Muscle of leg (tissue), 11 donors: ENCODE results near the gene KMT2B. TPM values are rescaled to one million over a fixed set of nuclear protein-coding genes. Genes with fewer than 3 reads are reported as not detected.
A peak's percentile ranks its signal among the peaks of the same experiment; 100 is the strongest.

ENCODE experiments used
- DNase-seq: peaks from one replicate; pipeline ENCODE4 v3.0.0; 2013
- H3K27ac ChIP-seq: one replicate; pipeline ENCODE4 v1.5.1; 2013; ENCODE audit warnings: mild to moderate bottlenecking, low read length, control low read depth
- H3K27me3 ChIP-seq: one replicate; pipeline ENCODE4 v1.6.1; 2013; ENCODE audit warnings: low read length; ENCODE audit not compliant: control insufficient read depth, insufficient read depth
- H3K36me3 ChIP-seq: one replicate; pipeline ENCODE4 v1.6.1; 2013; ENCODE audit warnings: low read length; ENCODE audit not compliant: control insufficient read depth, insufficient read depth
- H3K4me1 ChIP-seq: one replicate; pipeline ENCODE4 v1.6.1; 2013; ENCODE audit warnings: low read length; ENCODE audit not compliant: control insufficient read depth, insufficient read depth
- H3K4me3 ChIP-seq: one replicate; pipeline ENCODE4 v1.5.1; 2013; ENCODE audit warnings: low read length, control low read depth
- H3K9me3 ChIP-seq: replicated peaks from 2 replicates; pipeline ENCODE4 v1.6.1; 2013; ENCODE audit warnings: low read depth, low read length; ENCODE audit not compliant: control insufficient read depth
- WGBS: methylation state at CpG from one replicate; pipeline ENCODE4 v1.1.5; 2013; ENCODE audit warnings: missing lambda C conversion rate; ENCODE audit not compliant: insufficient coverage; 5-methylcytosine and 5-hydroxymethylcytosine counted together
- polyA plus RNA-seq, 8 donors: library from polyadenylated mRNA; unstranded; fragments of 120-200 nt; gene quantifications; one replicate each; pipeline versions ENCODE4 v1.2.1 to v1.2.3, GENCODE V29; 2013; ENCODE audit warnings: inconsistent platforms in 1 of 8, low replicate concordance in 1 of 8; ENCODE audit not compliant: insufficient read length in 8 of 8, insufficient read depth in 1 of 8
- total RNA-seq: library from RNA; stranded (reverse); fragments of 120-200 nt; gene quantifications from one replicate; pipeline ENCODE4 v1.2.4, GENCODE V29; 2013

Gene KMT2B
- total and polyA plus RNA-seq, 9 donors: 7.6 to 33.7 (median 25.1) TPM

GRCh38 chr19:35692010-35692409 is 25.8 kb upstream of the KMT2B start:
- H3K36me3 ChIP-seq: no peaks in the 10 kb centered on the region
- no peak overlapping the region for H3K27ac ChIP-seq
- WGBS: 73% methylated on average over 2 of the region's 11 CpGs
- H3K9me3 ChIP-seq: no peaks in the 10 kb centered on the region
- no peak overlapping the region for H3K4me3 ChIP-seq
- no peaks in the 10 kb centered on the region for H3K27me3 ChIP-seq
- no peaks in the 10 kb centered on the region for H3K4me1 ChIP-seq
- no peak for DNase-seq

GRCh38 chr19:35693422-35693821 is 24.4 kb upstream of the KMT2B start:
- Histone ChIP-seq H3K27ac (no peak overlapping the region), H3K4me3 (no peak overlapping the region), H3K36me3 (no peaks in the 10 kb centered on the region), H3K27me3 (no peaks in the 10 kb centered on the region), H3K9me3 (no peaks in the 10 kb centered on the region), H3K4me1 (no peaks in the 10 kb centered on the region)
- WGBS: no CpG with 5 or more reads among the region's 8 CpGs
- DNase-seq: no peak

GRCh38 chr19:35693835-35694599 is 23.8 kb upstream of the KMT2B start:
- 2% methylated on average over 4 of the region's 8 CpGs for WGBS
- H3K27ac ChIP-seq: no peak overlapping the region
- H3K4me3 ChIP-seq: no peak overlapping the region
- peak; percentile 90 for DNase-seq
- H3K36me3 ChIP-seq: no peaks in the 10 kb centered on the region
- H3K9me3 ChIP-seq: no peaks in the 10 kb centered on the region
- no peaks in the 10 kb centered on the region for H3K4me1 ChIP-seq
- no peaks in the 10 kb centered on the region for H3K27me3 ChIP-seq

- WGBS: no CpG with 5 or more reads among the region's 2 CpGs
These were observed 21.8 kb upstream of the KMT2B start for GRCh38 chr19:35695895-35696422.

DNA sequence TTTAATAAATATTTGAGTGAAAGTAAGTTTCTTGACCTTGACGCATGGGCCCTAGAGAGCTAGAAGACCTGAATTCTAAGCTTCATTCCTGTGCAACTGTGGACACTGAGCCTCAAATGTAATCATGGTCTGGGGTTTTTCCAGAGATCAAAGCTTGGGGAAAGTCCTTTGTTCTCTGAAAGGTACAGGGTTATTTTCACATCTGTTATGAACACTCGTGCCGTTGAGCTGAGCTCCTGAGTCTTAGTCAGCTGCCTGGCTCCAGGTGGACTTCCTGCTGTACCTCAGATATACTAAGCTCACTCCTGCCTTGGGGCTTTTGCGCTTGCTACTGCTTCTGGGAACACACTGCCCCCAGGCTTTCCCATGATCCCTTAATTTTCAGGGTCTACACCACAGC is 21.0 kb upstream of the KMT2B start:
- no peak for DNase-seq
- 71% methylated on average over 3 of the region's 4 CpGs for WGBS

More at GRCh38 chr19:35695895-35696422, 21.8 kb upstream of the KMT2B start:
- no peak for DNase-seq
- no peak overlapping the region for H3K4me3 ChIP-seq
- H3K4me1 ChIP-seq: no peaks in the 10 kb centered on the region
- no peaks in the 10 kb centered on the region for H3K9me3 ChIP-seq
- no peaks in the 10 kb centered on the region for H3K27me3 ChIP-seq
- no peak overlapping the region for H3K27ac ChIP-seq
- H3K36me3 ChIP-seq: no peaks in the 10 kb centered on the region

GRCh38 chr19:35702223-35703012 is 15.4 kb upstream of the KMT2B start:
- Histone ChIP-seq H3K27me3 (peaks cover 8% of the 10 kb centered on the region), H3K36me3 (no peaks in the 10 kb centered on the region), H3K4me3 (peak overlapping the region; percentile 60), H3K9me3 (no peaks in the 10 kb centered on the region), H3K27ac (no peak overlapping the region), H3K4me1 (peaks cover 10% of the 10 kb centered on the region)
- WGBS: under 1% methylated on average over 46 of the region's 50 CpGs
- DNase-seq: peak; percentile 99

More for the DNA sequence above, 21.0 kb upstream of the KMT2B start:
- Histone ChIP-seq H3K4me3 (no peak overlapping the region), H3K36me3 (no peaks in the 10 kb centered on the region), H3K27me3 (no peaks in the 10 kb centered on the region), H3K27ac (no peak overlapping the region), H3K9me3 (no peaks in the 10 kb centered on the region), H3K4me1 (no peaks in the 10 kb centered on the region)

DNA sequence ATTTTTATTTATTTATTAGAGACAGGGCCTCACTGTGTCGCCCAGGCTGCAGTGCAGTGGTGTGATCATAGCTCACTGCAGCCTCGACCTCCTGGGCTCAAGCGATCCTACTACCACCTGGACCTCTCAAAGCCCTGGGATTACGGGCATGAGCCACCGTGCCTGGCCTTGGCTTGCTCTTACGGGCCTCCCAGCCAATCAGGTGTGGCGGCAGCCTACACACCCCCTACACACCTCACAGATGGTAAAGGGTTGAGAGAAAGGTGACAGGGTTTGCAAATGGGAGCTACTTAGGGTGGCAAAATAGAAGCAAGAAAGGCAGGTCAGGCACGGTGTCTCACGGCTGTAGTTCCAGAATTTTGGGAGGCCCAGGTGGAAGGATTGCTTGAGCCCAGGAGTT is 14.5 kb upstream of the KMT2B start:
- DNase-seq: no peak
- H3K4me1 ChIP-seq: peaks cover 10% of the 10 kb centered on the region
- no peak overlapping the region for H3K4me3 ChIP-seq
- 53% methylated on average over 3 of the region's 9 CpGs for WGBS
- no peaks in the 10 kb centered on the region for H3K9me3 ChIP-seq
- peaks cover 8% of the 10 kb centered on the region for H3K27me3 ChIP-seq
- no peaks in the 10 kb centered on the region for H3K36me3 ChIP-seq
- H3K27ac ChIP-seq: no peak overlapping the region

DNA sequence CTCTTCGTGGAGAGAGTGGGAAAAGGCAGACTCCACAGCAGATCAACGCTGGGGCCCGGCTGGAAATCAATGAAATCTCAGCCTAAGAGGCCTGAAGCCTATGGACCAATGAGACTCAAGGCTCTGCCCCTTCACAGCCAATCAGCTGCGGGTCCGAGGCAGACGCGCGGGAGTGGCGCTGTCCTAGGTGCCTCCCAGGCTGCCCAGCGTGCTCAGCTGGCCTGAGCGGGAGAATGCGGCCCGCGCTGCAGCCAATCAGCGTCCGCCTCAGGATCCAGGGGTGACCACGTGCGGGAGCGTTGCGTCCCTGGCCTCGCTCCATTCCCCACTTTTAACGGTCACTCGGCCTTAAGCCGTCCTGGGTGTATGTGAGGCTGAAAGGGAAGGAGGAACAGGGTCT is 13.6 kb upstream of the KMT2B start, which contains the start of gene ZBTB32:
TSS of gene ZBTB32 (plus strand) at position 341 of the 400 bp plus-strand sequence. CDS start 10,069 bp downstream, outside the sequence.
- Histone ChIP-seq H3K27me3 (peaks cover 8% of the 10 kb centered on the region), H3K36me3 (no peaks in the 10 kb centered on the region), H3K4me3 (no peak within 1 kb of the TSS), H3K9me3 (no peaks in the 10 kb centered on the region), H3K27ac (no peak within 1 kb of the TSS), H3K4me1 (peaks cover 10% of the 10 kb centered on the region)
- WGBS: 21% methylated on average over 24 of the region's 24 CpGs
- DNase-seq: peak; percentile 50

DNA sequence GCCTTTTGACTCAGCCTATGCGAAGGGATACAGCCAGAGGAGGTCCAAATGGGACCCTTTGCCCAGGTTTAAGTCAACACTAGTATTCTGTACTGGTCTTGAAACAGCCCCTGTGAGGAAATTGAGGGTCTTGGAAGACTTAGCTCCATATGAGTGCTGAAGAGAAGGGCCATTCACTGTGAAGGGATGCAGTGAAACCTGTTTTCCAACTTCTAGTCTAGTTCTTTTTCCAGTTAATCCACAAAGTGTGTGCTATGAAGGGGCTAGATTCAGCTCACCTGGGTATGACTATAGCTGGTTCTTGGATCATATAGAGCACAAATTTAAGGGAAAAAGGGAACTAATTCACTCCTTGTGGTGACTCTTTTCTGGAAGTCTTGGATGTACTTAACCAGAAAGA is 9.4 kb upstream of the KMT2B start:
- 75% methylated on average over 1 of the region's 1 CpG for WGBS

More for the DNA sequence above, 9.4 kb upstream of the KMT2B start:
- Histone ChIP-seq H3K4me3 (no peak overlapping the region), H3K27ac (no peak overlapping the region), H3K4me1 (no peaks in the 10 kb centered on the region), H3K27me3 (peaks cover 8% of the 10 kb centered on the region), H3K9me3 (no peaks in the 10 kb centered on the region), H3K36me3 (no peaks in the 10 kb centered on the region)
- DNase-seq: no peak
